ENCODE results near the gene APBB2.

APBB2 gene

DNA sequence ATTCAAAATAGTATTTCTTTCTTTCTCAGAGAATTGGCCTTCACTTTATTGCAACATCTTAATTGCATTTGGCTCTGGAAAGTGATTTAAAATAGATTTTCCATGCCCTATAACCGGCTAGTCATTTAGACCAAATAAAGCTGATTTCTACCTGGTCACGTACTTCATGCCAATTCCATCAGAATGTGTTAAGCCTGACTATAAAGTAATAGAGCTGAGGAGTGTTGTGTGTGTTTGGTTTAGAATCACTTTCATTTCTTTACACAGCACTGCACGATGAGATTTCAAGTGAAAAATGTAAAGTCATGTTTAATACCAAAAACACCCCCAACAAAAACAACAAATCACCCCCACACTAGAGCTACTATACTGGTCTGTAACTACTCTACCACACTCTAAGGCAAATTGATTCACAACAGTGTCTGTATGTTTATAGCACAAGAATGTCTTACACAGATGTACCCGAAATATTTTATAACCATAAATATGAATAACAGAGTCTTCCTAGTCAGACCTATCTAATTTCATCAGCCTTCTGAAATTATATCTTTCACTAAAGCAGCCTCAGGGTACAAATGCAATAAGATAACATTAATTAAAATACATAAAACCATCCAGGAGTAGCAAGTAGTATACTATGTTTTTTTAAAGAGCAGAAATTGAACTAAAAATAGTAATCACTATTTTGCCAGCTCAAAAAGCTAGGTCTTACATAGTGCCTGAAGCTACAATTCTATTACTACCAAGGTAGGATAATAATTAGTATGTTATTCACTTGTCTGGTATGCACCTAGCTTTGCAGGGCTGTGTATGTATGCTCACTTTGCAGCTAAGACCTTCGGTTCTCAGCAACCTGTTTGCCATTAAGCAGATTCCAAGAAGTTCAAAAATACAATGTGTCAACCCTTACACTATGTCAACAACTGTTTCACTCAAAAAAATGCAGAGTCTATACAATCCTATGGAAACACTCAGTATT, 28.4 kb downstream of the APBB2 start:
- DNase-seq (ENCODE audit: low read depth, low spot score): no peak
- CTCF ChIA-PET: interaction anchor here (1.3 to 1.9 kb wide), 5 partner anchors 9 to 209 kb away, joined by 3 to 5 read pairs (median 4); partner anchors contain the start of gene APBB2
- POLR2A ChIA-PET: interaction anchor here (1.0 kb wide), 1 partner anchor 30 kb away, joined by 3 read pairs; no protein-coding TSS in a partner anchor
- TF ChIP-seq, protein P1, sequence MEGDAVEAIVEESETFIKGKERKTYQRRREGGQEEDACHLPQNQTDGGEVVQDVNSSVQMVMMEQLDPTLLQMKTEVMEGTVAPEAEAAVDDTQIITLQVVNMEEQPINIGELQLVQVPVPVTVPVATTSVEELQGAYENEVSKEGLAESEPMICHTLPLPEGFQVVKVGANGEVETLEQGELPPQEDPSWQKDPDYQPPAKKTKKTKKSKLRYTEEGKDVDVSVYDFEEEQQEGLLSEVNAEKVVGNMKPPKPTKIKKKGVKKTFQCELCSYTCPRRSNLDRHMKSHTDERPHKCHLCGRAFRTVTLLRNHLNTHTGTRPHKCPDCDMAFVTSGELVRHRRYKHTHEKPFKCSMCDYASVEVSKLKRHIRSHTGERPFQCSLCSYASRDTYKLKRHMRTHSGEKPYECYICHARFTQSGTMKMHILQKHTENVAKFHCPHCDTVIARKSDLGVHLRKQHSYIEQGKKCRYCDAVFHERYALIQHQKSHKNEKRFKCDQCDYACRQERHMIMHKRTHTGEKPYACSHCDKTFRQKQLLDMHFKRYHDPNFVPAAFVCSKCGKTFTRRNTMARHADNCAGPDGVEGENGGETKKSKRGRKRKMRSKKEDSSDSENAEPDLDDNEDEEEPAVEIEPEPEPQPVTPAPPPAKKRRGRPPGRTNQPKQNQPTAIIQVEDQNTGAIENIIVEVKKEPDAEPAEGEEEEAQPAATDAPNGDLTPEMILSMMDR (IDR thresholded peaks at IDR 0.05; ENCODE audit: insufficient read depth, low read length, missing control alignments): no peak
- H3K4me3 ChIP-seq (ENCODE audit: low read depth, low read length): no peak overlapping the region

DNA sequence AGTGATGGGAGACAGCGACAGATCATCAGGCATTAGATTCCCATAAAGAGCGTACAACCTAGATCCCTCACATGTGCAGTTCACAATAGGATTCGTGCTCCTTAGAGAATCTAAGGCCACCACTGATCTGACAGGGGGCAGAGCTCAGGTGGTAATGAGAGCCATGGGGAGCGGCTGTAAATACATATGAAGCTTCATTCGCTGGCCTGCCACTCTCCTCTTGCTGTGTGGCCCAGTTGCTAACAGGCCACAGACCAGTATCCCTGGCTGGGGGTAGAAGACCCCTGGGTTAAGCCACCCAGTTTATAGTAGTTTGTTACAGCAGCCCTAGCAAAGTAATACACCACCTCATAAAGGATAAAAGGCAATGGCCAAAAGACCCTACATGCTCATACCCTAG, 30.3 kb downstream of the APBB2 start:
- no peak for DNase-seq (ENCODE audit: low read depth, low spot score)
- ChIA-PET POLR2A (no interaction called here), CTCF (interaction anchor here (1.0 to 1.7 kb wide), 3 partner anchors 20 to 260 kb away, joined by 3 to 6 read pairs (median 4); no protein-coding TSS in a partner anchor)
- H3K4me3 ChIP-seq (ENCODE audit: low read depth, low read length): no peak overlapping the region
- TF ChIP-seq, protein P1 (IDR thresholded peaks at IDR 0.05; ENCODE audit: insufficient read depth, low read length, missing control alignments): no peak

DNA sequence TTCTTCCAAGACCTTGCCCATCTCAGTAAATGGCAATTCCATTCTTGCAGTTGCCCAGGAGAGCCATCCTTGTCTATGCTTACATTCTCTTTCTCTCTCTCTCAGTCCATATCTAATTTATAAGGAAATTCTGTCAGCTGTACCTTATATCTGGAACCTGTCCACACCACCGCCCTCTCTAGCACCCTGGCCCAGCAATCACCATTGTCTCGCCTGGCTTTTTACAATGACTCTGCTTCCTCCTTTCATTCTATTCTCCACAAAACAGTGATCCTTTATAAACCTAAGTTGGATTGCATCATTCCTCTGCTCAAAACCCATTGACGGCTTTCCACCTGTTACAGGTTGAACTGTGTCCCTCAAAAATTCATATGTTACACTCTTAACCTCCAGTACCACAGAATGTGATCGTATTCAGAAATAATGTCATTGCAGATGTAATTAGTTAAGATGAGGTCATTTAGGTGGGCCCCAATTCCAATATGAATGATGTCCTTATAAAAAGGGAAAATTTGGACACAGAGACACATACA, 31.3 kb downstream of the APBB2 start:
- CTCF ChIA-PET: interaction anchor here (1.7 kb wide), 1 partner anchor 259 kb away, joined by 4 read pairs; no protein-coding TSS in a partner anchor
- POLR2A ChIA-PET: no interaction called here
- TF ChIP-seq, protein P1 (IDR thresholded peaks at IDR 0.05; ENCODE audit: insufficient read depth, low read length, missing control alignments): no peak
- H3K4me3 ChIP-seq (ENCODE audit: low read depth, low read length): no peak overlapping the region
- no peak for DNase-seq (ENCODE audit: low read depth, low spot score)

DNA sequence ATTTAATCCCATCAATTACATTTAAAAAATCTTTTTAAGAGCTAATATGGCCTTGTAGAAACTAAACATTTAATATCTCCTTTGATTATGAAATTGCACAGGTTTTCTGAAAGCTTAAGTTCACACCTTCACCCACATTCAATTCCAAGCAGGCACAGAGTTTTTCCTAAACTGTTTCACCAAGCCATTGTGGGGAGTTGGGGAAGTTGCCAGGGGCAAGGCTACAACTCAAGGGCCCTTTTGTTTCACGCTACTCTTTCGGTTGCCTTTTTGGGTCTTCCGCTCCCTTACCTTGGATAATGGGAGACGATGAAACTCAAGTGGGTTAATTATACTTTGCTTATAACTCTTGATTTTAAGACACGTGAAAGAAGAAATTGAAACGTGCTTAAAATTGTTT, 33.3 kb downstream of the APBB2 start:
- ChIA-PET POLR2A (interaction anchor here (0.7 kb wide), 1 partner anchor 92 kb away, joined by 3 read pairs; no protein-coding TSS in a partner anchor), CTCF (interaction anchor here (1.1 to 1.3 kb wide), 2 partner anchors 33 to 257 kb away, joined by 5 to 6 read pairs; partner anchors contain the start of gene APBB2)
- no peak overlapping the region for H3K4me3 ChIP-seq (ENCODE audit: low read depth, low read length)
- TF ChIP-seq, protein P1 (IDR thresholded peaks at IDR 0.05; ENCODE audit: insufficient read depth, low read length, missing control alignments): no peak
- DNase-seq (ENCODE audit: low read depth, low spot score): no peak

DNA sequence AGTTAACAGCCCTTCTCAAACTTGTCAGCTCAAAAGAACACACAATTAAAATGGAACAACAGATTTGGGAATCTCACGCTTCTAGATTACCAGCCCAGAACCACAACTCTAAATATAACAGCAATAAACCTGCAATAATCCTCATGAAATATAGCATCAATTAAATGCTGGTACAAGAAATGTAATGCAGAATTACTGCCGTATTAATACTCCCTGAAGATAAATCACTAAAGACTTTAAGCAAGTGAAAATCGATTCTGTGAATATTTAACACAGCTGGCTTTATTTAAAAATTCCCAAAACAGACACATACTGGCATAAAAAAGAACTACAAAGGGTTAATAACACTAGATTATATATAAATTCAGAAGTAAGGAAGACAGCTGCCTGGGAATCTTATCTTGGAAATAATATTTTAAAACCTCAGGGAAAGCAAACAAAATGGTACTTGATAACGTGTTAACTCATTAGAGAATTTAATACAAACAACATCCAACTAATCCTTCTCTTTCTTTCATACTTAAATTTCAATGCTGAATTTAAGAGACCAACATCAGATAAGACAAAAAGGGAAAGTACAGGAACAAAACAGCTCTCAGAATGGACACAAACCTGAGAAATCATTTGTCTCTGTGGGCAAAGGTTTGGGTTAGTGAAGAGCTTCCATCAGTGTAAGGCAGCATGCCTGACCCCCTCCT, 34.7 kb downstream of the APBB2 start:
- no peak for DNase-seq (ENCODE audit: low read depth, low spot score)
- ChIA-PET POLR2A (no interaction called here), CTCF (interaction anchor here (1.0 kb wide), 1 partner anchor 14 kb away, joined by 3 read pairs; no protein-coding TSS in a partner anchor)
- no peak overlapping the region for H3K4me3 ChIP-seq (ENCODE audit: low read depth, low read length)
- TF ChIP-seq, protein P1 (IDR thresholded peaks at IDR 0.05; ENCODE audit: insufficient read depth, low read length, missing control alignments): no peak
